Brain microvascular endothelial cell (primary cell): ENCODE measurements around the gene ZNF765.
A peak's percentile ranks its signal among the peaks of the same experiment; 100 is the strongest.
"Not testable (repeated sequence)": the region's sequence is repeated elsewhere in the genome, so short reads cannot be mapped to it uniquely, and the experiment has no call there.

ENCODE experiments used
- DNase-seq: peaks from one replicate; pipeline ENCODE4 v3.0.0-alpha.2; 2020
- H3K27ac ChIP-seq: fragments of 250-450 bp; sonication (Bioruptor Pico); 2 replicates; pipeline ENCODE4 v1.5.1; 2020; ENCODE audit warnings: mild to moderate bottlenecking, moderate library complexity
- H3K27me3 ChIP-seq: fragments of 250-450 bp; sonication (Bioruptor Pico); replicated peaks from 2 replicates; pipeline ENCODE4 v1.5.1; 2020; ENCODE audit warnings: mild to moderate bottlenecking
- H3K36me3 ChIP-seq: fragments of 250-450 bp; sonication (Bioruptor Pico); replicated peaks from 2 replicates; pipeline ENCODE4 v1.5.1; 2020; ENCODE audit warnings: mild to moderate bottlenecking
- H3K4me3 ChIP-seq: 2 replicates; pipeline ENCODE4 v1.5.1; 2011; ENCODE audit warnings: low read depth, mild to moderate bottlenecking, control low read depth, low read length, moderate library complexity
- CTCF ChIP-seq: IDR thresholded peaks from 2 replicates; pipeline ENCODE4 v1.5.1; 2011; ENCODE audit warnings: low read depth, mild to moderate bottlenecking, moderate library complexity, low read length, control low read depth, inconsistent platforms; ENCODE audit errors: missing control alignments
- in situ Hi-C: cut with HindIII; loops from 2 replicates; pipeline ENCODE4 v1.10.0; 2017; ENCODE audit warnings: low sequenced_read_pairs, low pct_ligation_motif_present

Gene ZNF765

DNA sequence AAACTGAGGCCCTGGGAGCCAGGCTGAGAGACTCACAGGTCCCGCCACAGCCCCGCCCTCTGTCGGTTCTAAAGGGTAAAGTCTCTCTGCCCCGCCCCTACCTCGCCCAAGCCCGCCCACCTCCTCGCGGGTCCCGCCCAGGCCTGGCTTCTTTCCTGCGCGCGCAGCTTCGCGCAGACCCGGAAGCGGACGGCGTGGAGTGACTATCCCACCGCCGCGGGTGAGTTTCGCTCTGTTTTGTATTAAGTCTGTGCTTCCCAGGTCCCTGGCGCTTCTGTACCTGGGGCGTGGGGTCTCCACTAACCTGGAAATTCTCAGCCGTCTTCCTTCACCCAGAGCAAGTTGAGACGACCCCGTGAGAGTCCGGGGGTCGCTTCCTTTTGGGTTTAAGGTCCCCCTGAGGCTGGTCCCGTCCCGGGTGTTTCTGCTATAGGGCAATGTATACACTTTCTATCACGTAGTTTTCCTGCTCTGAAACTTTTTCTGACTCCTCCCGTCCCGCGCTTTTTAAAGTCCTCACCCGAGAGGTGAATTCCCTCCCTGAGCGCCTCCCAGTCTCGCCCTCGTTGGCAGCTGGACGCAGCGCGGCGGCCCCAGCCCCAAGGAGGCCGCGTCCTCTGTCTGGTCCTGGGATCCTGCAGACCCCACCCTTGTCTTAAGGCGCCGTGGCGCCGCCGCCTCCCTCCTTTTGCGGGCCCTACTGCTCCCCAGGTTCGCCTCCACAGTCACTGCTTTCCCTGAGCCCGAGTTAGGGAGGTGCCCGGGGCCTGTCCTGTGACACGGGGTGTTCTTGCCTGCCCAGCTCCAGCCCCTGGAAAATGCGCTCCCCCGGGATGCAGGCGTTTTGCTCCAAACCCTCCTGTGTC, at the start of gene ZNF765:
Gene ZNF765, plus strand, starts transcription at position 176 of the 866 bp plus-strand sequence. CDS start 2,867 bp downstream, outside the sequence.
- H3K27ac ChIP-seq: peak within 1 kb of the TSS; percentile 49
- in situ Hi-C loops: no loop called here
- DNase-seq: peak; percentile 88
- peak; percentile 64 for TF ChIP-seq CTCF
- peaks cover 9% of the 10 kb centered on the region for H3K36me3 ChIP-seq
- H3K4me3 ChIP-seq: peak within 1 kb of the TSS; percentile 77
- H3K27me3 ChIP-seq: no peaks in the 10 kb centered on the region

GRCh38 chr19:53355739-53356138, 39.2 kb upstream of the ZNF765 start:
- peaks cover 16% of the 10 kb centered on the region for H3K36me3 ChIP-seq
- in situ Hi-C loops: no loop called here
- H3K4me3 ChIP-seq: no peak overlapping the region
- no peak for TF ChIP-seq CTCF
- no peak for DNase-seq
- no peaks in the 10 kb centered on the region for H3K27me3 ChIP-seq
- H3K27ac ChIP-seq: no peak overlapping the region

GRCh38 chr19:53357821-53358581, 36.9 kb upstream of the ZNF765 start:
- no peaks in the 10 kb centered on the region for H3K27me3 ChIP-seq
- no peak for TF ChIP-seq CTCF
- no peak overlapping the region for H3K27ac ChIP-seq
- H3K4me3 ChIP-seq: no peak overlapping the region
- DNase-seq: no peak
- in situ Hi-C loops: no loop called here
- H3K36me3 ChIP-seq: peaks cover 3% of the 10 kb centered on the region

GRCh38 chr19:53360056-53360455, 34.9 kb upstream of the ZNF765 start:
- H3K36me3 ChIP-seq, H3K4me3 ChIP-seq, DNase-seq, in situ Hi-C loops, H3K27me3 ChIP-seq, H3K27ac ChIP-seq: not testable (repeated sequence)

DNA sequence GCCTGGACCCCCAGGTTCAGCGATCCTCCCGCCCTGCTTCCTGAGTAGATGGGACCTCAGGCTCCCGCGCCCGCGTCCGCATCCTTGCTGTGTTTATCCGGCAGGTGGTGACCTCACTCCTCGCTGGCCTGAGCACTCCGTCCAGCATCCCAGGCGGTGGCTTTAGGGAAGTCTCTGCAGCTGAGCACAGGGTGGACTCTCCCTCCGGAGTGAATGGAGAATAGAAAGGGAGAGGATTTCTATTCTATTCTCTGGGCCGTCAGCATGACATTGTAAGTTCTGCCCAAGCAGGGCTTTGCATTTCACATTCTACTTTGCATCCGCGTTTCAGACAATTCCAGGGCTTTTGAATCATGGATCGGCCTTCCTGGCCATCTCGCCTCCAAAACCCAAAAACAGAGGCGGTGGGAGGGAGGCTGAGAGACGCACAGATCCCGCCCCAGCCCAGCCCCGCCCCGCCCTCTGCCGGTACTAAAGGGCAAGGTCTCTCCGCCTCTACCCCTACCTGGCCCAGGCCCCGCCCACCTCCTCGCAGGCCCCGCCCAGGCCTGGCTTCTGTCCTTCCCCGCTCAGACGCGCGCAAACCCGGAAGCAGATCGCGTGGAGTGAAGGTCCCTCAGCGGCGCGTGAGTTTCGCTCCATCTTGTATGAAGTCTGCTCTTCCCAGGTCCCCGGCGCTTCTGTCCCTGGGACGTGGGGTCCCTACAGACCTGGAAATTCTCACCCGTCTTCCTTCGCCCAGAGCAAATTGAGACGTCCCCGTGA, 29.6 kb upstream of the ZNF765 start, which contains the start of gene ZNF525:
Gene ZNF525, plus strand, starts transcription at position 572 of the 765 bp plus-strand sequence. CDS start 6,577 bp downstream, outside the sequence.
- peak; percentile 35 for TF ChIP-seq CTCF
- H3K27ac ChIP-seq: no peak within 1 kb of the TSS
- peak; percentile 69 for DNase-seq
- H3K27me3 ChIP-seq: no peaks in the 10 kb centered on the region
- H3K4me3 ChIP-seq: peak within 1 kb of the TSS; percentile 69
- in situ Hi-C loops: no loop called here
- H3K36me3 ChIP-seq: no peaks in the 10 kb centered on the region
